GM23338 (cell line): ENCODE data around the gene PNLIP. TPM values are rescaled to one million over a fixed set of nuclear protein-coding genes. Genes with fewer than 3 reads are reported as not detected.

Experiments used
- ATAC-seq: fragments of 200-7000 bp; cut with Tn5 transposase; 3 replicates; pipeline ENCODE4 v1.9.1; 2020
- DNase-seq: peaks from one replicate; pipeline ENCODE4 v3.0.0-alpha.2; 2015; ENCODE audit warnings: low spot score
- H2AFZ ChIP-seq: fragments of 200-600 bp; sonication (generic); 2 replicates; pipeline ENCODE4 v1.8.0; 2016; ENCODE audit warnings: antibody characterized with exemption, mild to moderate bottlenecking, moderate library complexity
- H3F3A ChIP-seq: fragments of 200-600 bp; sonication (generic); replicated peaks from 2 replicates; pipeline ENCODE4 v1.8.0; 2017; ENCODE audit warnings: antibody characterized with exemption, mixed run types, low read depth
- H3K27ac ChIP-seq: fragments of 200-600 bp; sonication (generic); 2 replicates; pipeline ENCODE4 v1.6.1; 2016; ENCODE audit warnings: low read depth
- H3K27me3 ChIP-seq: fragments of 200-600 bp; sonication (generic); 2 replicates; pipeline ENCODE4 v1.8.0; 2016; ENCODE audit warnings: mild to moderate bottlenecking, mixed run types, moderate library complexity; ENCODE audit not compliant: insufficient read depth
- H3K36me3 ChIP-seq: fragments of 200-600 bp; sonication (generic); 2 replicates; pipeline ENCODE4 v1.8.0; 2016; ENCODE audit warnings: mild to moderate bottlenecking; ENCODE audit not compliant: insufficient read depth
- H3K4me1 ChIP-seq: fragments of 200-600 bp; sonication (generic); 2 replicates; pipeline ENCODE4 v1.8.0; 2016; ENCODE audit warnings: mild to moderate bottlenecking, moderate library complexity; ENCODE audit not compliant: insufficient read depth
- H3K4me2 ChIP-seq: fragments of 200-600 bp; sonication (generic); 2 replicates; pipeline ENCODE4 v1.7.1; 2017; ENCODE audit warnings: mixed run types
- H3K4me3 ChIP-seq: fragments of 200-600 bp; sonication (generic); 2 replicates; pipeline ENCODE4 v1.6.1; 2016; ENCODE audit warnings: mixed run types
- H3K79me2 ChIP-seq: fragments of 200-600 bp; sonication (generic); replicated peaks from 2 replicates; pipeline ENCODE4 v1.8.0; 2017; ENCODE audit warnings: mild to moderate bottlenecking; ENCODE audit not compliant: insufficient read depth
- H3K9me2 ChIP-seq: fragments of 200-600 bp; sonication (generic); 2 replicates; pipeline ENCODE4 v1.8.0; 2017; ENCODE audit not compliant: insufficient read depth
- H4K20me1 ChIP-seq: fragments of 200-600 bp; sonication (generic); replicated peaks from 2 replicates; pipeline ENCODE4 v1.8.0; 2017; ENCODE audit warnings: mild to moderate bottlenecking; ENCODE audit not compliant: insufficient read depth
- H3K27ac Mint-ChIP-seq: 2 replicates; pipeline ENCODE4 v1.8.0; 2020; ENCODE audit warnings: inconsistent platforms, mild to moderate bottlenecking, moderate library complexity, mixed read lengths
- H3K27me3 Mint-ChIP-seq: 3 replicates; pipeline ENCODE4 v1.8.0; 2022; ENCODE audit warnings: low read depth, mild to moderate bottlenecking, moderate library complexity, mixed read lengths, inconsistent platforms; ENCODE audit not compliant: insufficient read depth, poor library complexity
- H3K36me3 Mint-ChIP-seq: 3 replicates; pipeline ENCODE4 v1.8.0; 2021; ENCODE audit warnings: low read depth, mild to moderate bottlenecking, inconsistent platforms, moderate library complexity, mixed read lengths
- H3K4me1 Mint-ChIP-seq: 3 replicates; pipeline ENCODE4 v1.8.0; 2020; ENCODE audit warnings: mild to moderate bottlenecking, inconsistent platforms, mixed read lengths
- H3K4me3 Mint-ChIP-seq: 3 replicates; pipeline ENCODE4 v1.8.0; 2021; ENCODE audit warnings: moderate library complexity, mild to moderate bottlenecking, inconsistent platforms, mixed read lengths
- H3K9me3 Mint-ChIP-seq: 3 replicates; pipeline ENCODE4 v1.8.0; 2020; ENCODE audit warnings: moderate library complexity, mild to moderate bottlenecking, inconsistent platforms, mixed read lengths
- CREB1 ChIP-seq: fragments of 250-450 bp; sonication (Bioruptor Pico); IDR thresholded peaks from 2 replicates; pipeline ENCODE4 v1.5.0; 2020; ENCODE audit warnings: low read depth, mild to moderate bottlenecking, moderate library complexity
- ETS1 ChIP-seq: IDR thresholded peaks from 2 replicates; pipeline ENCODE4 v1.6.1; 2016; ENCODE audit warnings: antibody characterized with exemption
- NANOG ChIP-seq: IDR thresholded peaks from 2 replicates; pipeline ENCODE4 v1.6.1; 2016; ENCODE audit warnings: antibody characterized with exemption, borderline replicate concordance
- POLR2AphosphoS5 ChIP-seq: IDR thresholded peaks from 2 replicates; pipeline ENCODE4 v1.6.1; 2016; ENCODE audit warnings: antibody characterized with exemption, low read depth
- STAT1 ChIP-seq: IDR thresholded peaks from one replicate; pipeline ENCODE4 v1.6.1; 2016; ENCODE audit warnings: antibody characterized with exemption; ENCODE audit not compliant: unreplicated experiment
- ZNF114 ChIP-seq: fragments of 250-450 bp; sonication (Bioruptor Pico); IDR thresholded peaks from 2 replicates; pipeline ENCODE4 v1.5.0; 2020; ENCODE audit warnings: mild to moderate bottlenecking, moderate library complexity
- ZNF462 ChIP-seq: fragments of 250-450 bp; sonication (Bioruptor Pico); IDR thresholded peaks from 2 replicates; pipeline ENCODE4 v1.5.0; 2020; ENCODE audit warnings: mild to moderate bottlenecking, moderate library complexity
- polyA plus RNA-seq: library from polyadenylated mRNA; unstranded; fragments of >200 nt; fragmentation: Nextera tagmentation; extraction: Ambion mirVana; gene quantifications from 2 replicates; pipeline ENCODE4 v1.2.1, GENCODE V29; 2016
- total RNA-seq: library from RNA; depleted of rRNA; stranded (reverse); fragments of >200 nt; shearing (Covaris generic); gene quantifications from 2 replicates; pipeline ENCODE4 v1.2.3, GENCODE V29; 2014

PNLIP gene
- total and polyA plus RNA-seq, 2 experiments from 2014 or later: not detected

- no peaks in the 10 kb centered on the region for H3K36me3 Mint-ChIP-seq
- Histone ChIP-seq H3K36me3 (no peaks in the 10 kb centered on the region), H3K27me3 (no peaks in the 10 kb centered on the region), H3K79me2 (no peaks in the 10 kb centered on the region), H3K4me3 (no peak overlapping the region), H3K4me1 (no peaks in the 10 kb centered on the region), H3K4me2 (no peak overlapping the region), H2AFZ (no peak overlapping the region), H3K27ac (no peak overlapping the region), H3K9me2 (no peaks in the 10 kb centered on the region; the same call in 1 of the 2 replicates), H4K20me1 (no peaks in the 10 kb centered on the region), H3F3A (no peaks in the 10 kb centered on the region)
- H3K27me3 Mint-ChIP-seq: peaks cover 4% of the 10 kb centered on the region
- no peak for ATAC-seq
- H3K9me3 Mint-ChIP-seq: no peaks in the 10 kb centered on the region
- peaks cover 4% of the 10 kb centered on the region; the same call in 2 of the 3 replicates for H3K4me1 Mint-ChIP-seq
- DNase-seq: no peak
- no peak overlapping the region for H3K27ac Mint-ChIP-seq
- no peak overlapping the region for H3K4me3 Mint-ChIP-seq
- TF ChIP-seq ETS1 (no peak), ZNF462 (CRISPR knock-in tag) (no peak), ZNF114 (CRISPR knock-in tag) (no peak), CREB1 (CRISPR knock-in tag) (no peak), POLR2AphosphoS5 (no peak), NANOG (no peak), STAT1 (no peak)
These were observed 47.5 kb downstream of the PNLIP start for GRCh38 chr10:116593139-116593740.
